WERI-Rb-1 (cell line): ENCODE data around the gene MSRB3.

Experiments used
- DNase-seq: peaks from one replicate; pipeline ENCODE4 v3.0.0-alpha.2; 2020
- H3K27ac ChIP-seq: fragments of 250-450 bp; sonication (Bioruptor Pico); 2 replicates; pipeline ENCODE4 v1.5.1; 2020; ENCODE audit warnings: mild to moderate bottlenecking, moderate library complexity
- H3K27me3 ChIP-seq: fragments of 250-450 bp; sonication (Bioruptor Pico); 2 replicates; pipeline ENCODE4 v1.5.1; 2021; ENCODE audit warnings: mild to moderate bottlenecking, low read depth, moderate library complexity; ENCODE audit not compliant: insufficient read depth, severe bottlenecking
- H3K36me3 ChIP-seq: fragments of 250-450 bp; sonication (Bioruptor Pico); 2 replicates; pipeline ENCODE4 v1.5.1; 2020; ENCODE audit warnings: mild to moderate bottlenecking, moderate library complexity
- H3K4me3 ChIP-seq: 2 replicates; pipeline ENCODE4 v1.5.1; 2011; ENCODE audit warnings: low read depth, mild to moderate bottlenecking, control low read depth, low read length
- H3K9me3 ChIP-seq: fragments of 250-450 bp; sonication (Bioruptor Pico); 2 replicates; pipeline ENCODE4 v1.5.1; 2021; ENCODE audit warnings: mild to moderate bottlenecking, moderate library complexity; ENCODE audit not compliant: severe bottlenecking
- TF ChIP-seq, protein P1 (sequence below): IDR thresholded peaks from 2 replicates; pipeline ENCODE4 v1.5.1; 2011; ENCODE audit warnings: low read depth, mild to moderate bottlenecking, control low read depth, inconsistent platforms, low read length

Gene MSRB3

DNA sequence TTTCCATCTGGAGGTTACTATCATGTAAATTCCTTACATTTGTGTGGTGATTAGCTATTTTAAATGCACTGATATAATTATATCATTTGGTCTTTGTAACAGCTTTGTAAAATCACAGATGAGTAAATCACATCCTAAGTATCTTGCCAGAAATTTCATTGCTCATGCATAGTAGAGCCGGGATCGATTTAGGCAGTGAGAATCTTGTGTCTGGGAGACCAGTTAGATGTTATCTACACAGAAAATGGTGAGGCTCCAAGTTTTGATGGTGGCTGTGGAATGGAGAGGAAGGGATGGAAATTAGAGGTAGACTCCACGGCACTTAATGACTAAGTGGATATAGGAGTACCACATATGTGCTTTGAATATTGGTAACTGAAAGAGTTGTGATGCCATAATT, 156.3 kb downstream of the MSRB3 start:
- no peaks in the 10 kb centered on the region for H3K9me3 ChIP-seq
- no peak overlapping the region for H3K4me3 ChIP-seq
- TF ChIP-seq, protein P1, sequence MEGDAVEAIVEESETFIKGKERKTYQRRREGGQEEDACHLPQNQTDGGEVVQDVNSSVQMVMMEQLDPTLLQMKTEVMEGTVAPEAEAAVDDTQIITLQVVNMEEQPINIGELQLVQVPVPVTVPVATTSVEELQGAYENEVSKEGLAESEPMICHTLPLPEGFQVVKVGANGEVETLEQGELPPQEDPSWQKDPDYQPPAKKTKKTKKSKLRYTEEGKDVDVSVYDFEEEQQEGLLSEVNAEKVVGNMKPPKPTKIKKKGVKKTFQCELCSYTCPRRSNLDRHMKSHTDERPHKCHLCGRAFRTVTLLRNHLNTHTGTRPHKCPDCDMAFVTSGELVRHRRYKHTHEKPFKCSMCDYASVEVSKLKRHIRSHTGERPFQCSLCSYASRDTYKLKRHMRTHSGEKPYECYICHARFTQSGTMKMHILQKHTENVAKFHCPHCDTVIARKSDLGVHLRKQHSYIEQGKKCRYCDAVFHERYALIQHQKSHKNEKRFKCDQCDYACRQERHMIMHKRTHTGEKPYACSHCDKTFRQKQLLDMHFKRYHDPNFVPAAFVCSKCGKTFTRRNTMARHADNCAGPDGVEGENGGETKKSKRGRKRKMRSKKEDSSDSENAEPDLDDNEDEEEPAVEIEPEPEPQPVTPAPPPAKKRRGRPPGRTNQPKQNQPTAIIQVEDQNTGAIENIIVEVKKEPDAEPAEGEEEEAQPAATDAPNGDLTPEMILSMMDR = no peak
- no peaks in the 10 kb centered on the region for H3K36me3 ChIP-seq
- H3K27me3 ChIP-seq = no peaks in the 10 kb centered on the region
- no peak for DNase-seq
- H3K27ac ChIP-seq = no peak overlapping the region

DNA sequence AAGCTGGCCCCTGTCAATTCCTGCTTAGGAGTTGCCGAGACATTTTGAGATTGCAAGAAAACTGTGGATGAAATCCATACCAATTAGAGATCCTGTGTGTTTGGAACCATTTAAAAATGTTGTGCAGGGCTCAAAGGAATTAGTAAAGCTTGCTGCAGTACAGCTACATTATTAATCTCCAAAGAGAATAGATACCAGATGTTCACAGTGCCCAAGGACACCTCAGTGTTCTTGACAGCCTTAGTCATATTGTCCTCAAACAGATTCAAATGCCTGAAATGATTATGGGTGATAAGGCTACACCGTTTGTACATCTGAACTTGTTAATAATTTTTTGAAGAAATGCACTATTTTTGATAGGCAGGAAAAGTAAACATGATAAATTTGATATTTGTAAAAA, 164.6 kb downstream of the MSRB3 start:
- Histone ChIP-seq H3K27me3 (no peaks in the 10 kb centered on the region), H3K9me3 (no peaks in the 10 kb centered on the region), H3K4me3 (no peak overlapping the region), H3K27ac (no peak overlapping the region), H3K36me3 (no peaks in the 10 kb centered on the region)
- DNase-seq = no peak
- TF ChIP-seq, protein P1 = no peak

DNA sequence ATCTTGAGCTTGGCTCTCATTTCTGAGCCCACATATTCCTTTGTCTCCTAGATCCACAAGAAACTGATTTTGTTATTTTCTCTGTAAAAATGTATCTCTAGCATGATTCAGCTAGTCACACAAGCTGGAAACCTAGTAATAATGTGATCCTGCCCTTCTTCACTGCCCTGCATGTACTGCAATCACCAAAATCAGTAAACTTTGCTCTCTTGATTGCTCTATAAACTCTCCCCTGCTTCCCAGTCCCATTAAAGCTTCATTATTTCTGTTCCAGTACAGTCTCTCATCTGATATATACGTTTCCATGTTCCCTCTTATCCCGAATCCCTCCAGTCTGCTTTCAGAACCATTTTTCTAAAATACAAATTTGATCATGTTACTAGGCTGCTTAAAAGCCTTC, 166.5 kb downstream of the MSRB3 start:
- H3K9me3 ChIP-seq = no peaks in the 10 kb centered on the region
- no peak overlapping the region for H3K4me3 ChIP-seq
- TF ChIP-seq, protein P1 = no peak
- H3K27me3 ChIP-seq = no peaks in the 10 kb centered on the region
- DNase-seq = no peak
- H3K27ac ChIP-seq = no peak overlapping the region
- no peaks in the 10 kb centered on the region for H3K36me3 ChIP-seq

DNA sequence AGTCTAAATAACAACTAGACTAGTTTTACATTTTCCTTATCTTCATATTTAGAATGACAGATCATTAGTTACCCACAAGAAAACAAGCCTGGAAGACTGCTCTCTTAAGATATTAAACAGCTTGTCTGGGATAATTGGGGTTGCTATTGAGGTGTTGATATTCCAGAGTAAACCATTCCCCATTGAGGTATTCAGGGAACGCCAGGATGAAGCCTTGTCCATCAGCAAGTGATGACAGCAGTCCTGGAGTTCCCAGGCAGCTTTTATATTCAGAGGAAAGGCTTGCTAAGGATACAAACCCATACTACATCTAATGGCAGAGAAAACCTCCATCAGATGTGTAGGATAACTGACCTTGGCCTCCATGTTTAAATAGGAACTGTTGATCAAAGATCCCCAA, 168.4 kb downstream of the MSRB3 start:
- H3K9me3 ChIP-seq = no peaks in the 10 kb centered on the region
- no peak for DNase-seq
- H3K27ac ChIP-seq = no peak overlapping the region
- TF ChIP-seq, protein P1 = no peak
- no peaks in the 10 kb centered on the region for H3K36me3 ChIP-seq
- H3K4me3 ChIP-seq = no peak overlapping the region
- H3K27me3 ChIP-seq = no peaks in the 10 kb centered on the region

DNA sequence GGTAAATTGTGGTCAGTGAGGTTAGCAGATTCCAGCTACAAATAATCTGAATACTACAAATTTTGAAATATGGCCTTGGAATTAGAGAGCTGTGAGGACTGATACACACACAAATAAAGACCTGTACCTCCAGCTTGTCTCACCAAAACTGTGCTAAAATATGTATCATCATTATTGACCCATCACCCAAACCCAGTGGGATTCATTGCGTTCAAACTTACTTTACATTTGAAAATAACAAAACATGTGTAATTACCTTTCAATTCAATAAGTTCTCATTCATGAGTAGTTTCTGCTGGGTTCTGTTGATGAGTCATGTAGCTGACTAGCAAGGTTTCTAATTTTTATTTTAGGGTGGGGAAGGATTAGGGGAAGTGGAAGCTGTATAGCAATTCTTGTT, 170.9 kb downstream of the MSRB3 start:
- no peak overlapping the region for H3K4me3 ChIP-seq
- H3K36me3 ChIP-seq = no peaks in the 10 kb centered on the region
- TF ChIP-seq, protein P1 = no peak
- no peaks in the 10 kb centered on the region for H3K27me3 ChIP-seq
- H3K27ac ChIP-seq = no peak overlapping the region
- no peak for DNase-seq
- H3K9me3 ChIP-seq = no peaks in the 10 kb centered on the region

DNA sequence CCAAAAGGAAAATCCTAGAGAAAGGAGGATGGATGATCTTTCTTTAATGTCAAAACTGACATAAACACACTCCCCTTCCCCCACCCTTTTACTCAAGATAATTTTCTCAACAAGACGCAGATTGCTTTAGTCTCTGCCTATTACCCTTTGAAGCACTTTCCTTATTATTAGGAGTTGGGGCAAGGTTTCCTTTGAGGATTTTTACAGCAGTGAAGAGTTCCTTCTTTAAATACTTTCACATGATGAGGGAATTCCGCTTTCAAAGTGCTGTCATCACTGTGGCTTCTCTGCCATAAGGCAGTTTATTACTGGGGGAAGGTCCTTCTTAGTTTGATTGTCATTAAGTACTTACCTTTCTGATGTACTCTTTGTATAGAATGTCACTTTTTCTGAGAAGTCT, 172.1 kb downstream of the MSRB3 start:
- DNase-seq = no peak
- TF ChIP-seq, protein P1 = no peak

More for the DNA sequence above, 172.1 kb downstream of the MSRB3 start:
- Histone ChIP-seq H3K9me3 (no peaks in the 10 kb centered on the region), H3K36me3 (no peaks in the 10 kb centered on the region), H3K27me3 (no peaks in the 10 kb centered on the region), H3K4me3 (no peak overlapping the region), H3K27ac (no peak overlapping the region)
